NOMO-1 (cell line): ENCODE results near the gene PQBP1.
A peak's percentile ranks its signal among the peaks of the same experiment; 100 is the strongest.
"Not testable (repeated sequence)": the region's sequence is repeated elsewhere in the genome, so short reads cannot be mapped to it uniquely, and the experiment has no call there.

Experiments used
- DNase-seq, 2 experiments: peaks; one replicate each; lab custom pipeline; 2025; ENCODE audit not compliant: unreplicated experiment in 2 of 2; lab: John Stamatoyannopoulos, UW

Gene PQBP1, protein sequence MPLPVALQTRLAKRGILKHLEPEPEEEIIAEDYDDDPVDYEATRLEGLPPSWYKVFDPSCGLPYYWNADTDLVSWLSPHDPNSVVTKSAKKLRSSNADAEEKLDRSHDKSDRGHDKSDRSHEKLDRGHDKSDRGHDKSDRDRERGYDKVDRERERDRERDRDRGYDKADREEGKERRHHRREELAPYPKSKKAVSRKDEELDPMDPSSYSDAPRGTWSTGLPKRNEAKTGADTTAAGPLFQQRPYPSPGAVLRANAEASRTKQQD

DNA sequence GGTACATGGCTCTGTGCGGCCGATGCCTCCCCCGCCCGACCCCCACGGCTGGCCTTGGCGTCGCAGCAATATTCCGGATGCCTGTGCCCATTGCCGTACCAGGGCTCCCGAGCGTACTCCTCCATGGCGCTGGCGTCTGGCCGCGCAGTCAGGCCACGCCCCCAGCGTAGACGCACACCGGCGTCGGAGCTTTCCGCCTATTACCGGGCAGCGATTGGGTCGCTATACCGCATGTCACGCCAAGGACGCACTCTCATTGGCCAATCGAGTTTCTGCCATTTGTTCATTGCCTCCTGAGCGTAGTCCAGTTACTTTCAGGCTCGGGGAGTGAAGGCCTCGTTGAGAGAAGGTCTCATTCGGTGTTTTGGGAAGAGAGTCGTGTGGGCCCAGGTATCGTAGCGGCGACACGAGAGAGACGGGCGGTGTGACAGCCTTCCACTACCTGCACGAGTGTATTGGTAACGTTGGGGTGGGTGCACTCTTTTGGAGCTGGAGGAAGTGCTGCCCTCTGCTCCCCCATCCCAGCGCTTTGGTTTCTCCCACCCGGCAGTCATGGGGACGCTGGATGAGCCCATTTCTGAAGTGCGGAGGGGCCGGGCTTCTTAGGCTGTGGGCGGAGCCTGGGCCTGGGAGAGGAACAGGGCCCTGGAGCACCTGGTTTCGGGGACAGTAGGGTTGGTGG, at the start of gene PQBP1, which contains the start of gene TIMM17B:
Gene PQBP1, plus strand, starts transcription at position 306 of the 682 bp plus-strand sequence. CDS start 580 bp downstream, outside the sequence.
Gene TIMM17B, minus strand, starts transcription at position 144 of the 682 bp plus-strand sequence. Its CDS starts 19 bp downstream, at position 125.
- DNase-seq = peak; percentile 85 to 91

DNA sequence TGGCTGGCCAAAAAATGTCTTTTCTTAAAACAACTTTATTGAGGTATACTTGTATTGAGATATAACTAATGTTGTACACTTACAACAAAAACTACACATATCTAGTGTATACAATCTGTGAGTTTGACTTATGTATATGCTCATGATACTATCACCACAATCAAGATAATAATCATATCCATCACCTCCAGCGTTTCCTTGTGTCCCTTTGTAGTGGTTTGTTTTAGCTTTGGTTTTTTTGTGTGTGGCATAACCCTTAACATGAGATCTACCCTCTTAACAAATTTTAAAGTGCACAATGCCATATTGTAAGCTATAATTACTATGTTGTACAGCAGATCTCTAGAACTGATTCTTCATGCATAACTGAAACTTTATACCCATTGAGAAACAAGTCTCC, 48.9 kb upstream of the PQBP1 start:
- no peak for DNase-seq

DNA sequence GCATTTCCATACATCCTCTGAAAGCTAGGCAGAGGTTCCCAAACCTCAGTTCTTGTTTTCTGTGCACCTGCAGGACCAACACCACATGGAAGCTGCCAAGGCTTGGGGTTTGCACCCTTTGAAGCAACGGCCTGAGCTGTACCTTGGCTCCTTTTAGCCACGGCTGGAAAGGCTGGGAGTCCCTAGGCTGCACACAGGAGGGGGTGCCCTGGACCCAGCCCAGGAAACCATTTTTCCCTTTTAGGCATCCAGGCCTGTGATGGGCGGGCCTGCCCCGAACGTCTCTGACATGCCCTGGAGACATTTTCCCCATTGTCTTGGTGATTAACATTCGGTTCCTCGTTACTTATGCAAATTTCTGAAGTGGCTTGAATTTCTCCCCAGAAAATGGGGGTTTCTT, 44.9 kb upstream of the PQBP1 start:
- no peak for DNase-seq

DNA sequence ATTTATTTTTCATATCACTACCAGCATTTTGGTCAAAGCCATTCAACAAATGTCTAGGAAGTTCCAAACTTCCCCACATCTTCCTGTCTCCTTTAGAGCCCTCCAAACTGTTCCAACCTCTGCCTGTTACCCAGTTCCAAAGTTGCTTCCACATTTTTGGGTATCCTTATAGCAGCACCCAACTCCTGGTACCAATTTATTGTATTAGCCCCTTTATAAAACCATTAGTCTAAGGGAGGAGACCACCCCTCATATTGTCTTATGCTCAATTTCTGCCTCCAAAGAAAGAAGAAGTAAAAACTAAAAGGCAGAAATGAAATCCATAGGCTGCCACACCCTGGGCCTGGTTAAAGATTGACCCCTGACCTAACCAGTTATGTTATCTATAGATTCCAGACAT, 44.2 kb upstream of the PQBP1 start:
- not testable (repeated sequence) for DNase-seq

DNA sequence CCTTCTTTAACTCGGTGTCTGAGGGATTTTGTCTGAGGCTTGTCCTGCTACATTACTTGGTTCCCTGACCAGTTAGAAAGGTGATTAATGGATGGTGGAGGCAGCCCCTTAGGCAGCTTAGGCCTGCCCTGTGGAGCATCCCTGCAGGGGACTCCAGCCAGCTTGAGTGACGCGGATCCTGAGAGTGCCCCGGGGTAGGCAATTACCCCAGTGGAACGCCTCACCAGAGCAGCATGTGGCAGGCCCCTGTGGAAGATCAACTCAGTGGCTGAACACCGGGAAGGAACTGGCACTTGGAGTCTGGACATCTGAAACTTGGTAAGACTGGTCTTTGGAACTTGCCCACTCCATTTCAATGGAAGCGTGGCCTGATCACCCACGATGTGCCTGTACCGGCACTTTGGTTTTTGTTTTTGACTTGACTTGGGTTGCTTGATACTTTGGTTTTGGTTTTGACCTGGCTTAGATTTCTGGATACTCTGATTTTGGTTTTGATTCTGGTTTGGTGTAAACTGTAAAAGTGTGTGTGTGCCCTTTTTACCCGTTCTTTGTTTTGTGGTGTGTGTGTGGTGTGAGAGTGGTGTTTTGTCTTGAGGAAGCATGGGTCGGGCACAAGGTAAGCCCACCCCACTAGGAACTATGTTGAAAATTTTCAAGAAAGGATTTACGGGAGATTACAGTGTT, 43.5 kb upstream of the PQBP1 start:
- not testable (repeated sequence) for DNase-seq

DNA sequence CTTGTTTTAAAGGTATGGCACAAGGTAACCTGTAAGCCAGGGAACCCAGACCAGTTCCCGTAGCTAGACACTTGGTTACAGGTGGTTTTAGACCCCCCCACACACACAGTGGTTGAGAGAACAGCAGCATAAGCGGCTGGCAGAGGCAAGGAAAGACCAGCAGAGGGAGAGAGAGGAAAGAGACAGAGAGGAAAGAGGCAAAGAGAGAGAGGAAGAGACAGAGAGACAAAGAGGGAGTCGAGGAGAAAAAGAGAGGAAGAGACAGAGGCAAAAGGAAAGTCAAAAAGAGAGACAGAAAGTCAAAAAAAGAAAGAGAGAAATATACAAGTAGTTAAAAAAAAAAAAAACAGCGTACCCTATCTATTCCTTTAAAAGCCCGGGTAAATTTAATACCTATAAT, 42.8 kb upstream of the PQBP1 start:
- no peak for DNase-seq

DNA sequence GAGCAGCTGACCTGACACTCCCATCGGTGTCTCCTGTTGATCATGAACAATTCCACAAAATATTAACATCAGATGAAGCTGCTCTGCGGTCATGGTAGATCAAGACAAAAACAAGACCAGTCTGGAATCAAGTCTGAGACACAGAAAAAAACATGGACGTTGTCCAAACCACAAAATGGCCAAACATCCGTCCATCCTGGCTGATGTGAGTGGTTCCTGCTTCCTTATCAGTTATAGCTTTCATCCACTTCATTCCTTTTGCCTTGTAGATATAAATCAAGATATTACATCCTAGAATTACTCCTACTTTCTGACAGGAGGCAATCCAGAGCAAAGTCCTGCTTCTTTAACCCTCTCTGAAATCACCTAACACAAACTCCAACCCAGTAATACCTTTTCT, 33.5 kb upstream of the PQBP1 start:
- DNase-seq = no peak

DNA sequence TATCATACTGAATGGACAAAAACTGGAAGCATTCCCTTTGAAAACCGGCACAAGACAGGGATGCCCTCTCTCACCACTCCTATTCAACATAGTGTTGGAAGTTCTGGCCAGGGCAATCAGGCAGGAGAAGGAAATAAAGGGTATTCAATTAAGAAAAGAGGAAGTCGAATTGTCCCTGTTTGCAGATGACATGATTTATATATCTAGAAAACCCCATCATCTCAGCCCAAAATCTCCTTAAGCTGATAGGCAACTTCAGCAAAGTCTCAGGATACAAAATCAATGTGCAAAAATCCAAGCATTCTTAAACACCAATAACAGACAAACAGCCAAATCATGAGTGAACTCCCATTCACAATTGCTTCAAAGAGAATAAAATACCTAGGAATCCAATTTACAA, 25.7 kb upstream of the PQBP1 start:
- not testable (repeated sequence) for DNase-seq

DNA sequence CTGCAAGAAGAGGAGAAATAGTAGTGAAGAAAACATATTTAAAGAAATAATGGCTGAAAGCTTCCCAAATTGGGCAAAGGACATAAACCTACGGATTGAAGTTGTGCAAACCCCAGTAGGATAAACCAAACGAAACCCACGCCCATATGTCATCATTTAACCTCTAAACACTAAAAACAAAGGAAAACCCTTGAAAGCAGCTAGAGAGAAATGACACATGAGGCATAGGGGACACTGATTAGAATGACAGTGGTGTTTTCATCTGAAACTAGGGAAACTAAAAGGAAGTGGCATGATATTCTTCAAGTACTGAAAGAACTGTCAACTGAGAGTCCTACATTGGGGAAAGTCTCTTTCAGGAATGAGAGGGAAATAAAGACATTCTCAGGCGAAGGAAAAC, 20.8 kb upstream of the PQBP1 start:
- not testable (repeated sequence) for DNase-seq

DNA sequence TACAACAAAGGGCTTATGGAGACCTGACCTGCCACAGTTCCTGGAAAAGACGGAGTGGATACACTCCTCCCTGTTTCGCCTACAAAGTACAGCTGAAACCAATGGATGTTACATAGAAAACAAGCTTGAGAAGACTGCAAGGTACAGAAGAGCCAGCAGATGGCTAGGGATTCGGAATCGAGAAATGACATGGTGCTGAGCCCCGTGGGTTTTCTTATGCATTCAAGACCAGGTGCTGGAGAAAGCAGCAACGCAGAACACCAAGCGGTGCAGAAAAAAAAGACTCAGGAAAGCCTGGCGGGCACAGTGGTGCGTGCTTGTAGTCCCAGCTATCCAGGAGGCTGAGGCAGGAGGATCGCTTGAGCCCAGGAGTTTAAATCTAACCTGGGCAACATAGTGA, 14.0 kb upstream of the PQBP1 start:
- no peak for DNase-seq

DNA sequence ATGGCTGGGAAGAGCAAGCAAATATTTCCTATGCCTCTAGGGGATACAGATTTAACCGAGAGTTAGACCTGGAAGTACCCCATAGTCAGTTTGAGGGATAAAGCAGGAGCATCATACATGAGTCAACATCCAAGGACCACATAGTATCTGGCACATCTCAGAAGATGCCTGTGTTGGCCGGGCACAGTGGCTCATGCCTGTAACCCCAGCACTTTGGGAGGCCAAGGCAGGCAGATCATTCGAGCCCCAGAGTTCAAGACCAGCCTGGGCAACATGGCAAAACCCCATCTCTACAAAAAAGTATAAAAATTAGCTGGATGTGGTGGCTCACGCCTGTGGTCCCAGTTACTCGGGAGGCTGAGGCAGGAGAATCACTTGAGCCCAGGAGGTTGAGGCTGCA, 11.1 kb upstream of the PQBP1 start:
- DNase-seq = not testable (repeated sequence)

DNA sequence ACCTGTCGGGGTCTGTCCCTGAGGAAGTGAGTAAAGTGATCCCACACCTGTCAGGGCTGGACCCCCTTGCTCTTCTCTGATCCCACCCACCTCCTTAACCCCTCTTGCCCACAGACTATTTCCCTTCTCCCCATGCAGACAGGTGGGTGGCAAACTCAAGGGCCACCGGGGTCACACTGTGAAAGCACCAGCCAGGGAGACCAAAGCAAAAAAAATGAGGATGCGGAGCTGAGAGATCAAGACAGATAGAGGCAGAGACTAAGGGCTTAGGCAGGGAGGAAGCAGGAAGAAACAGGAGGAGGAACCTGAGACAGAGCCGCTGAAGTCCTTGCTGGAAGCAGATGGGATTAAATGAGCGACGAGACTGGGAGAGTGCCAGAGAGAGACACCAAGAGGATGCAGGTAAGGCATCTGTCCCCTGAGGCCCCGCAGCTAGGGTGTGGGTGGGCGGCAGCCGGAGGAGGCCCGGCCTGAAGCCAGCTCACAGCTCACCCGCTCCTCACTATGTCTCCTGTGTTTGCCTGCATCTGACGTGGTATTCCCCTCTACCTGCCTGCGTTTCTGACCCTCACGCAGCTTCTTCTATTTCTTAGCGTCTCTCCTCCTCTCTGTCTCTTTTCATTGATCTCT, 7.3 kb upstream of the PQBP1 start:
- DNase-seq = no peak

DNA sequence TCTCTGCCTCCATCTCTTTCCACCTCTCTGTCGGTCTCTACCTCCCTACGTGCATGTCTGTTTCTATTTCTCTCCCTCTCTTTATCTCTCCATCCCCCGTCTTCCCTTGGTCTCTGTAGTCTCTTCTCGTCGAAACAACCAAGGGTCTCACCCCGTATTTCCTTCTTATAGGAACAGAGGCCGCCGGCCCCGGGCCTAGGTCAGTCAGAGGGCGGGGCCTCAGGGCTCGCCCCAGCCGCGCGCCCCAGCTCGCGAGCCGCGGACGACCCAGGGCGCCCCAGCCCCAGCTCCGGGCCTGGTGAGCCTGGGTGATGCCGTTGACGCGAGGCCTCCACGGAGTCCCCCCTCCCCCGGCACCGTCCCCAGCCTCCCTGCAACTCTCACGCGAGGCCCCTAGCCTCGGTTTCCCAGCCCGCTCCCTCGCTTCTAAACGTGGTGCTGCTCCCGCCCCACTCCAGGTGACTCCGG, 6.8 kb upstream of the PQBP1 start:
- no peak for DNase-seq

DNA sequence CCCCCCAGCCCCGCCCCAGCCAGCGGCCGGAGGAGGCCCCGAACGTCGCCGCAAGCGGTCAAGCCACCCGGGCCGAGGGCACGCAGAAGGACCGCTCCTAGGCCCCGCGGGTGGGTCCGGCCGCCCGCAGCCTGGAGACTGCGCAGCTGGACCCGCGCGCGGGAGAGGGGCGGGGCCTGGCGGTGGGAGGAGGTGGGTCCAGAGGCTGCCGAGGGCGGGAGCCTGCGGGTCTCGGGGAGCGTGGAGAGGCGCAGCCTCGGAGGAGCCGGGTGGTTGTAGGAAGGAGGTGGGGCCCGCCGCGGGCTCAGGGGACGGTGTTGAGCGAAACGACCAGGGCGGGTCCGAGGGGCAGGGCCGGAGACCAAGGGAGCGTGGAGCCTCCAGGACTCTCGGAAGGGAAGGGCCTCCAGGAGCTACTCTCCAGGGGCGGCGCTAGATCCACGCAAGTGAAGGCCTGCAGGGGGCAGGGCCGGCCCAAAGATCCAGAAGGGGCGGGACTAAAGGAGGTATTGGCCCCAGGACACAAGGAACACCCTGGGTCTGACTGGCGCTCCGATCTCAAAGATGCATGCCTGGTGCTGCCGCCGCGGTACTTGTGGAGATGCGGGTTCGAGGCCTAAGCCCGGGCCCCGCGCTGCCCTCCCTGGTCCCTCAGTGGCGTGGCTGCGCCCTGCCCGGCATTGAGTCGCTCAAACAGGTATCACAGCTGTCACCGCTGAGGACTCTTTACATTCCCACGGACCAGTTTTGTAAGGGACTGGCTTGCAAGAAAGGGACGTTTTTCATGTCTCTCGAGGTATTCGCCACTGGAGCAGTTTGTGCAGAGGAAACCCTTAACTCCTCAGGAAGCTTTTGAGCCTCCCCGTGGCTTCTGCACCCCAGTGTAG, 6.1 kb upstream of the PQBP1 start:
- peak; percentile 76 to 79 for DNase-seq

DNA sequence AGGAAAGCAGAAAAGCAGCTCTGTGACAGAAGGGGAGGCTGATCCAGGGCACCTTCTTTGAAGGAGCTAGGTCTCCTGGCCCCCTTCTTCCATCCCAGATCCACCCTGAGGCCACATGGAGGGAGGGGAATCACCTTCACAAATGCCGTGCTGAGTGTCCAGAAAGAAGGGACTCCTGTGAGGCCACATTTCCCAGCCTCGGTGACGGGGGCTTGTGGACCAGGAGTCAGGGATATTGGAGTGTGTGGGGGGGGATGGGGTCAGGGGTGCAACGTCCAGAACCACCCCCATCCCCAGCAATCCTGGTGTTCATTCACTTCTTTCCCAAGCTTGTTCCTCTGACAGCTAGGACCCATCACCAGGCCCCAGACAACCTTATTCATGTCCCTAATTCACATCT, 4.8 kb upstream of the PQBP1 start:
- no peak for DNase-seq

DNA sequence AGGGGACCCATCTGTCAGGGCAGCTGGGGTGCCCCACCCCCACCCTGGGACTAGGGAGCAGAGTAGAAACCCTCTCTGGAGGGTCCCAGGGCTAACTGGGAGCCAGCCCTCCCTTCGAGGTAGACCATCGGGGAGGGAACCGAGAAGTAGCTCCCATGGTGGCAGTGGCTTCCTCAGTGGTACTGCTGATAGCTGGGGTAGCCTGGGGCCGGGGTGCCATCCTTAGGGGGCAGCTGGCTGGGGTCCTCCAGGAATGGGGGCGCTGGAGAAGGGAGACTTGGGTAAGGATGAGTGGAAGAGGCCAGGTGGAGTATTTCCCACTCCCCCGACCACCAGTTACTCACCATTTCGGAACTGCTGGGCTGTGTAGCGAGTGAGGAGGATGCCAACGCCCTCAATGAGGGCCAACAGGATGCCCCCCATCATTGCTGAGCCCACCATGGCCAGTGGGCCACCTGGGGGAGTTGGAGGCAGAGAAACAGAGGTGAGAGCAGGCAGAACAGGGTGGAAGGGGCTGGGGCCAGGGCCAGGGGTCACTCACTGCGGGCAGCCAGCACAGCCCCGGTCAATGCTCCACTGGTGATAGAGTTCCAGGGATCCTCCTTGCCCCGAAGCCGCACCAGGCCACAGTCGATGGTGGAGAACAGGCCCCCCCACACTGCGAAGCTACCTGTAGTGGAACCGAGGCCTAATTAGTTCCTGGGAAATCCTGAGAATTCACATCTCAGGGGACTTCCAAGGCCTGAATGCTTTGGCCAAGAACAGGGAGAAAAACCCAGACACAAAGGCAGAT, 4.0 kb upstream of the PQBP1 start:
- no peak for DNase-seq

DNA sequence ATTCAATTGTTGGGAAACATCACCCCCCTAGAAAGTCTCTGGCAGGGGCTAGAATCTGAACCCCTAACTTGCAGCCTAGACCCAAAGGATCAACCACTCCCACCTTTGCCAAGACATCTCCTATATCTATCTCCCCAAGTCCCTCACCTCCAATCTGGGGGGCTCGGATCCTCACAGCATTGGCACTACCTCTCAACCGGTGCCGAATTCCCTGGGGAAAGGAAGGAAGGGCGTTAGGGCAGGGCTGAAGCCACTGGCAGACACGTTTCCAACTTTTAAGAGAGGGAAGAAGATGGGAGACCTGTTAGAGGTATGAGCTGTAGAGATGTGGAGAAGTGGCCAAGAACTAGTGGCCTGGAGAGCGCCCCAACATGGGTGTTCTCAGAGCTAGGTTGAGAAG, 2.8 kb upstream of the PQBP1 start:
- no peak for DNase-seq

DNA sequence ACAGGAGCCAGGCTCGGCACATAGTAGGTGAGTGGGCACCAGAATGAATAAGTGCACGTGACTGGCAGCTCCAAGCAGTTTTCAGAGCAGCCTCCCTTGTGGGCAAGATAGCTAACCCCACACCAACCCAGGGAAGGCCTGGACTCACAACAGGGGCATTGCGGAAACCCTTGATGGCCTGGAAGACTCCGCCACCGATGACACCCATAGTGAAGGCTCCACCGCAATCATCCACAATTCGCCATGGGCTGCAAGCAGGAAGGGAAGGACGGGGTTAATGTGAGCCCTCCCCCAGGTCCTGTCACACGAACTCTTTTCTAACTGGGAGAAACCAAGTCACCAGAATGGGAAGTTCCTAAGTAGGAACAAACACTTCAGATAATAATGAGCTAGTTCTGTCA, 1.1 kb upstream of the PQBP1 start:
- DNase-seq = no peak

DNA sequence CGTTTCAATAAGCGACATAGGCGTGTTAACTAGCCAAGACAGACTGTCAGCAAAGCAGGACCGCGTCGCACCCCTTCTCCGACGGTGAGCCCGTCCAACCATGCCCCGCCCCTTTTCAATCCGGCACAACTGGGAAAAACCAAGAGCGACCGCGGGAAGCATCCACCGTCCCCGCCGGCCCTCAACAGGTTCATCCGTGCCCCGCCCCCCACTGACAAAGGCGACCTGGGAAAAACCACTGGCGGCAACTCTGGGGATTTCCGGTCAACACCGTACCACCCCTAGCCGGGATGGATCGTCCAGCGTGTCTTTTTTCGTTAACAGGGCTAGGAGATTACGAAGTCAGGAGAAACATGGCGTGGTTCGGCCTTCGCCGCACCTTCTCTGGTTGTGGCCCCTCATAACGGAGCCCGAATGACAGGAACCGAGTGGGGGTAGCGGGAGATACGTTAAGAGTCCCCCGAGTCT, 539 bp upstream of the PQBP1 start:
- DNase-seq = peak; percentile 27 to 28
